HCT116 (cell line): ENCODE results near the gene APOH. TPM values are rescaled to one million over a fixed set of nuclear protein-coding genes. Genes with fewer than 3 reads are reported as not detected.

Experiments
- ATAC-seq: fragments of 200-7000 bp; cut with Tn5 transposase; 2 replicates; pipeline ENCODE4 v1.9.1; 2020; ENCODE audit warnings: mild to moderate bottlenecking, moderate library complexity
- BruUV-seq: library from RNA; stranded (reverse); fragments of 400-500 nt; replicated peaks from 2 replicates; lab custom pipeline; 2021; lab: Mats Ljungman, UMichigan
- CTCF ChIA-PET: fragments of 300-600 bp; sonication (Branson Sonifier 250); formaldehyde crosslinking; loops from one replicate; lab custom pipeline; 2021; ENCODE audit warnings: antibody characterized with exemption; lab: Charles Lee
- POLR2A ChIA-PET: fragments of 300-600, 350-600 bp; sonication (Branson Sonifier 250); formaldehyde crosslinking; loops from one replicate; lab custom pipeline; 2021; ENCODE audit warnings: antibody characterized with exemption; lab: Charles Lee
- RAD21 ChIA-PET, 2 experiments: fragments of 300-600 bp; sonication (Branson Sonifier 250); formaldehyde crosslinking; loops; one replicate each; lab custom pipeline; 2023; ENCODE audit warnings: low total read pairs in 2 of 2; ENCODE audit not compliant: uncharacterized antibody in 2 of 2, unreplicated experiment in 2 of 2, low non-redundant PET in 1 of 2; lab: Charles Lee
- DNase-seq: peaks from one replicate; pipeline ENCODE4 v3.0.0-alpha.2; 2010; ENCODE audit warnings: low read depth, low spot score
- H2AFZ ChIP-seq: fragments of 200-600 bp; shearing (Covaris generic), sonication (generic); 2 replicates; pipeline ENCODE4 v1.6.1; 2017; ENCODE audit warnings: low read depth, mixed run types, mixed read lengths, antibody characterized with exemption, low read length; ENCODE audit not compliant: poor library complexity, severe bottlenecking
- H3K27ac ChIP-seq: 2 replicates; pipeline ENCODE4 v1.5.1; 2012; ENCODE audit warnings: low read depth, low read length
- H3K27me3 ChIP-seq: fragments of 200-600 bp; sonication (generic); 2 replicates; pipeline ENCODE4 v1.6.1; 2016; ENCODE audit warnings: mixed run types, low read length, mixed read lengths; ENCODE audit not compliant: insufficient read depth
- H3K36me3 ChIP-seq, 2 experiments: fragments of 200-500 bp in 1 of 2; fragments of 200-600 bp in 1 of 2; sonication (Bioruptor generic) in 1 of 2; sonication (generic) in 1 of 2; 2 replicates each; pipeline versions ENCODE4 v1.5.1 to v1.6.1; 2014 to 2016; ENCODE audit warnings: low read length in 2 of 2, inconsistent platforms in 1 of 2, mixed read lengths in 1 of 2, mixed run types in 1 of 2; ENCODE audit not compliant: insufficient read depth in 2 of 2, control insufficient read depth in 1 of 2
- H3K4me1 ChIP-seq, 2 experiments: fragments of 200-600 bp in 1 of 2; sonication (generic) in 1 of 2; 2 replicates each; pipeline versions ENCODE4 v1.5.1 to v1.6.1; 2012 to 2017; ENCODE audit warnings: low read length in 2 of 2, inconsistent platforms in 1 of 2, mild to moderate bottlenecking in 1 of 2, mixed read lengths in 1 of 2, mixed run types in 1 of 2, moderate library complexity in 1 of 2; ENCODE audit not compliant: insufficient read depth in 2 of 2, control insufficient read depth in 1 of 2
- H3K4me2 ChIP-seq: fragments of 200-600 bp; sonication (generic); 2 replicates; pipeline ENCODE4 v1.6.1; 2017; ENCODE audit warnings: mixed run types, low read length, mixed read lengths
- H3K4me3 ChIP-seq, 2 experiments: fragments of 200-600 bp in 1 of 2; sonication (generic) in 1 of 2; replicated peaks in 1 of 2; 2 replicates each; pipeline ENCODE4 v1.5.1; 2011 to 2016; ENCODE audit warnings: low read length in 2 of 2, control low read depth in 1 of 2, low read depth in 1 of 2, mild to moderate bottlenecking in 1 of 2, mixed read lengths in 1 of 2, mixed run types in 1 of 2
- H3K79me2 ChIP-seq: fragments of 200-600 bp; sonication (generic); 2 replicates; pipeline ENCODE4 v1.6.1; 2017; ENCODE audit warnings: mild to moderate bottlenecking, mixed run types, low read length, moderate library complexity, mixed read lengths; ENCODE audit not compliant: insufficient read depth
- H3K9ac ChIP-seq: fragments of 200-600 bp; sonication (generic); 2 replicates; pipeline ENCODE4 v1.6.1; 2016; ENCODE audit warnings: low read length, mixed read lengths
- H3K9me2 ChIP-seq: fragments of 200-600 bp; sonication (generic), shearing (Covaris generic); 2 replicates; pipeline ENCODE4 v1.6.1; 2017; ENCODE audit warnings: mixed run types, mild to moderate bottlenecking, moderate library complexity; ENCODE audit not compliant: insufficient read depth
- H3K9me3 ChIP-seq, 2 experiments: fragments of 200-500 bp in 1 of 2; fragments of 200-600 bp in 1 of 2; sonication (Bioruptor generic) in 1 of 2; sonication (generic) in 1 of 2; 2 replicates each; pipeline ENCODE4 v1.6.1; 2014 to 2017; ENCODE audit warnings: low read length in 2 of 2, mixed read lengths in 2 of 2, inconsistent platforms in 1 of 2, low read depth in 1 of 2, mild to moderate bottlenecking in 1 of 2, mixed run types in 1 of 2, moderate library complexity in 1 of 2; ENCODE audit not compliant: control insufficient read depth in 1 of 2, insufficient read depth in 1 of 2
- H4K20me1 ChIP-seq: fragments of 200-600 bp; sonication (generic), shearing (Covaris generic); 2 replicates; pipeline ENCODE4 v1.6.1; 2017; ENCODE audit warnings: mixed run types, mild to moderate bottlenecking, moderate library complexity; ENCODE audit not compliant: insufficient read depth
- ATF3 ChIP-seq: IDR thresholded peaks from 2 replicates; pipeline ENCODE4 v1.6.1; 2012
- CBX3 ChIP-seq: IDR thresholded peaks from 2 replicates; pipeline ENCODE4 v1.6.1; 2012; ENCODE audit warnings: low read depth
- CEBPB ChIP-seq: IDR thresholded peaks from 2 replicates; pipeline ENCODE4 v1.6.1; 2012; ENCODE audit warnings: low read depth
- CTCF ChIP-seq, 3 experiments: fragments of 200-600 bp in 1 of 3; sonication (generic) in 1 of 3; IDR thresholded peaks in 2 of 3; conservative IDR thresholded peaks in 1 of 3; 2 replicates each; pipeline ENCODE4 v1.5.1; 2012 to 2017; ENCODE audit warnings: low read depth in 2 of 3, low read length in 2 of 3, antibody characterized with exemption in 1 of 3, borderline replicate concordance in 1 of 3, control low read depth in 1 of 3, mild to moderate bottlenecking in 1 of 3, mixed read lengths in 1 of 3, mixed run types in 1 of 3, moderate library complexity in 1 of 3; ENCODE audit not compliant: insufficient read depth in 1 of 3
- ELF1 ChIP-seq: IDR thresholded peaks from 2 replicates; pipeline ENCODE4 v1.6.1; 2012; ENCODE audit warnings: low read depth, borderline replicate concordance
- EZH2 ChIP-seq: fragments of 200-600 bp; sonication (generic); IDR thresholded peaks from 2 replicates; pipeline ENCODE4 v1.6.1; 2017; ENCODE audit warnings: antibody characterized with exemption, mixed run types
- JUND ChIP-seq: IDR thresholded peaks from 2 replicates; pipeline ENCODE4 v1.6.1; 2012
- MAX ChIP-seq: IDR thresholded peaks from 2 replicates; pipeline ENCODE4 v1.6.1; 2012
- POLR2A ChIP-seq: IDR thresholded peaks from 2 replicates; pipeline ENCODE4 v1.7.0; 2011; ENCODE audit warnings: borderline replicate concordance; ENCODE audit not compliant: insufficient read depth, insufficient read length; ENCODE audit errors: extremely low read depth
- POLR2AphosphoS5 ChIP-seq: IDR thresholded peaks from 2 replicates; pipeline ENCODE4 v1.6.1; 2011; ENCODE audit warnings: mild to moderate bottlenecking, low read depth, low read length, moderate library complexity
- RAD21 ChIP-seq: IDR thresholded peaks from 2 replicates; pipeline ENCODE4 v1.6.1; 2012; ENCODE audit warnings: low read depth, mild to moderate bottlenecking
- REST ChIP-seq: IDR thresholded peaks from 2 replicates; pipeline ENCODE4 v1.6.1; 2012; ENCODE audit warnings: low read depth
- SIN3A ChIP-seq: IDR thresholded peaks from 2 replicates; pipeline ENCODE4 v1.6.1; 2012; ENCODE audit warnings: low read depth
- SP1 ChIP-seq: IDR thresholded peaks from 2 replicates; pipeline ENCODE4 v1.6.1; 2012; ENCODE audit warnings: low read depth
- SRF ChIP-seq: IDR thresholded peaks from 2 replicates; pipeline ENCODE4 v1.6.1; 2012; ENCODE audit warnings: low read depth
- TCF7L2 ChIP-seq: IDR thresholded peaks from 2 replicates; pipeline ENCODE4 v1.7.0; 2011; ENCODE audit warnings: borderline replicate concordance, inconsistent platforms; ENCODE audit not compliant: insufficient read depth, insufficient read length; ENCODE audit errors: extremely low read depth
- YY1 ChIP-seq: IDR thresholded peaks from 2 replicates; pipeline ENCODE4 v1.6.1; 2011; ENCODE audit warnings: low read length, low read depth, moderate library complexity, mild to moderate bottlenecking; ENCODE audit not compliant: insufficient replicate concordance; ENCODE audit errors: extremely low read depth
- ZBTB33 ChIP-seq: IDR thresholded peaks from 2 replicates; pipeline ENCODE4 v1.6.1; 2011; ENCODE audit warnings: mild to moderate bottlenecking, low read length, moderate library complexity; ENCODE audit not compliant: insufficient replicate concordance; ENCODE audit errors: extremely low read depth
- ZFX ChIP-seq: fragments of 450-650 bp; IDR thresholded peaks from 2 replicates; pipeline ENCODE4 v1.6.1; 2017
- intact Hi-C: fragments of 100-400 bp; cut with micrococcal nuclease; formaldehyde crosslinking; loops from 2 replicates; pipeline ENCODE4 v1.10.0; 2022
- total RNA-seq: library from RNA; stranded (reverse); gene quantifications from one replicate; pipeline ENCODE4 v1.2.1, GENCODE V29; 2021; ENCODE audit not compliant: unreplicated experiment

The APOH gene
- total RNA-seq, 1 experiment from 2014 or later: 1.7 TPM

- Histone ChIP-seq H4K20me1 (no peaks in the 10 kb centered on the region), H3K4me2 (no peak overlapping the region), H3K9ac (no peak overlapping the region), H3K9me2 (no peaks in the 10 kb centered on the region), H2AFZ (no peak overlapping the region), H3K4me3 (no peak overlapping the region), H3K79me2 (no peaks in the 10 kb centered on the region), H3K27me3 (no peaks in the 10 kb centered on the region), H3K36me3 (no peaks in the 10 kb centered on the region), H3K27ac (no peak overlapping the region), H3K9me3 (no peaks in the 10 kb centered on the region), H3K4me1 (peaks cover 0 to 6% of the 10 kb centered on the region in 2 experiments; a peak in 2 of 4 replicates)
- BruUV-seq: no TSS peak
- intact Hi-C loops: no loop called here
- TF ChIP-seq SIN3A (no peak), REST (no peak), YY1 (no peak), ELF1 (no peak), ZBTB33 (no peak), CBX3 (no peak), POLR2AphosphoS5 (no peak), SP1 (no peak), MAX (no peak), ZFX (no peak), POLR2A (no peak), RAD21 (no peak), CEBPB (no peak), CTCF (IDR thresholded peaks at IDR 0.05 in 2 of 3, conservative IDR thresholded peaks at IDR 0.05 in 1 of 3; ENCODE audit: borderline replicate concordance in 1 of 3, insufficient read depth in 1 of 3, low read depth in 2 of 3, low read length in 2 of 3) (no peak), EZH2 (no peak), SRF (no peak), TCF7L2 (no peak), ATF3 (no peak), JUND (no peak)
- DNase-seq (no peak), ATAC-seq (no peak)
- POLR2A ChIA-PET: no interaction called here
- CTCF ChIA-PET: no interaction called here
- RAD21 ChIA-PET: no interaction called here
These were observed 12.6 kb upstream of the APOH start for GRCh38 chr17:66241839-66242238.
